ENCODE measurements around the gene CXCL3. TPM values are rescaled to one million over a fixed set of nuclear protein-coding genes. Genes with fewer than 3 reads are reported as not detected.

CXCL3 gene
- total RNA-seq, 1 donor from 2014 or later = 2.3 TPM

GRCh38 chr4:74058048-74058651, 19.7 kb upstream of the CXCL3 start:
- H3K27me3 Mint-ChIP-seq (ENCODE audit: low read depth) = no peaks in the 10 kb centered on the region
- H3K4me1 Mint-ChIP-seq = no peaks in the 10 kb centered on the region
- no peak overlapping the region for H3K4me3 Mint-ChIP-seq
- no peak overlapping the region for H3K27ac Mint-ChIP-seq
- no peak for TF ChIP-seq CTCF (IDR thresholded peaks at IDR 0.05; ENCODE audit: unreplicated experiment)
- H3K36me3 Mint-ChIP-seq = no peaks in the 10 kb centered on the region
- no peak for DNase-seq (ENCODE audit: low spot score in 2 of 2, unreplicated experiment in 2 of 2)
- H3K9me3 Mint-ChIP-seq = peaks cover 3% of the 10 kb centered on the region

- Mint-ChIP-seq H3K27me3 (ENCODE audit: low read depth) (no peaks in the 10 kb centered on the region), H3K9me3 (peaks cover 3% of the 10 kb centered on the region), H3K27ac (no peak overlapping the region), H3K4me3 (no peak overlapping the region), H3K36me3 (no peaks in the 10 kb centered on the region), H3K4me1 (no peaks in the 10 kb centered on the region)
- no peak for DNase-seq (ENCODE audit: low spot score in 2 of 2, unreplicated experiment in 2 of 2)
- TF ChIP-seq CTCF (IDR thresholded peaks at IDR 0.05; ENCODE audit: unreplicated experiment) = no peak
These were observed 19.1 kb upstream of the CXCL3 start for GRCh38 chr4:74057588-74057987.

DNA sequence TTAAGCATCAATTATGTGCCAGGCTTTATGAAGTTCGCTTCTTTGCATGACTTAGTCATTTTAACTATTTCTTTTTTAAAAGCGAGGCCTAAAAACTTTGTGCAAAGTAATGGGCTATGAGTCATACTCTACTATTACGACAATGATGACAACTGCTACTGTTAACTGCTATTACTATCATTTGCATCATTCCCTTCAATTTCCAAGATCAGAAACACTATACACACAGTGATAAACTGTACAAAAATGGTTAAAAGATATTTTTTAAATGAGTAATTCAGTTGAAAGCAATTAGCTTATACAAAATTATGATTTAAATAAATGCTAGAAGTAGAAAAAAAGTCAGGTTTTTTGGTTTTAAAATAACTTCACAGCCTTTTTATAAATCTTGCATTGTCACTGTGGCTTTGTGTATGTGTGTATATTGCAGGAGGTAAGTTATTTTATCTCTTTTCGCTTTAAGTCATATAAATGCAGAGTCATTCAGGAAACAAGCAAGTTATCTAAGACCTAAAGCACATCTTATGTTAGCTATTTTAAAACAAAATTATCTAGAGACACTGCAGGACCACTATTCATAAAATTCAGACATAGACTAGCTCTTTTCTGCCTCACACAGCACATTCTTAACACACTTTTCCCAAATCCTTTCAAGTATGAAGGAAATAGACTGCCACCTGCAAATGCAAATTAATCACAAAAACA, 18.5 kb upstream of the CXCL3 start:
- Mint-ChIP-seq H3K27ac (no peak overlapping the region), H3K36me3 (no peaks in the 10 kb centered on the region), H3K9me3 (peaks cover 3% of the 10 kb centered on the region), H3K4me1 (no peaks in the 10 kb centered on the region), H3K27me3 (ENCODE audit: low read depth) (no peaks in the 10 kb centered on the region), H3K4me3 (no peak overlapping the region)
- no peak for TF ChIP-seq CTCF (IDR thresholded peaks at IDR 0.05; ENCODE audit: unreplicated experiment)
- no peak for DNase-seq (ENCODE audit: low spot score in 2 of 2, unreplicated experiment in 2 of 2)

- Mint-ChIP-seq H3K36me3 (no peaks in the 10 kb centered on the region), H3K27ac (no peak overlapping the region), H3K27me3 (ENCODE audit: low read depth) (no peaks in the 10 kb centered on the region), H3K4me1 (no peaks in the 10 kb centered on the region), H3K9me3 (peaks cover under 1% of the 10 kb centered on the region), H3K4me3 (no peak overlapping the region)
- no peak for DNase-seq (ENCODE audit: low spot score in 2 of 2, unreplicated experiment in 2 of 2)
- no peak for TF ChIP-seq CTCF (IDR thresholded peaks at IDR 0.05; ENCODE audit: unreplicated experiment)
These were observed 17.8 kb upstream of the CXCL3 start for GRCh38 chr4:74056114-74056857.

GRCh38 chr4:74055498-74055897, 17.0 kb upstream of the CXCL3 start:
- TF ChIP-seq CTCF (IDR thresholded peaks at IDR 0.05; ENCODE audit: unreplicated experiment) = no peak
- H3K9me3 Mint-ChIP-seq = no peaks in the 10 kb centered on the region
- H3K4me1 Mint-ChIP-seq = no peaks in the 10 kb centered on the region
- DNase-seq (ENCODE audit: low spot score in 2 of 2, unreplicated experiment in 2 of 2) = no peak
- no peaks in the 10 kb centered on the region for H3K36me3 Mint-ChIP-seq
- H3K27me3 Mint-ChIP-seq (ENCODE audit: low read depth) = no peaks in the 10 kb centered on the region
- H3K4me3 Mint-ChIP-seq = no peak overlapping the region
- H3K27ac Mint-ChIP-seq = no peak overlapping the region

Measured in mesothelial cell of epicardium (in vitro differentiated cells).